PC-9 (cell line): Measurements from ENCODE around the gene CACNG7.

Source experiments
- CTCF ChIP-seq: fragments of 200-600 bp; sonication (generic); conservative IDR thresholded peaks from 2 replicates; pipeline ENCODE4 v1.6.1; 2017; ENCODE audit warnings: mixed run types, antibody characterized with exemption, mild to moderate bottlenecking, moderate library complexity
- EZH2 ChIP-seq: fragments of 200-600 bp; sonication (generic); IDR thresholded peaks from 2 replicates; pipeline ENCODE4 v1.8.0; 2017; ENCODE audit warnings: antibody characterized with exemption, low read depth

GRCh38 chr19:53896682-53897081, 12.4 kb upstream of the CACNG7 start:
- TF ChIP-seq CTCF (no peak), EZH2 (no peak)
